ENCODE data around the gene INS.
"Not testable (repeated sequence)": the region's sequence is repeated elsewhere in the genome, so short reads cannot be mapped to it uniquely, and the experiment has no call there.

The INS gene

DNA sequence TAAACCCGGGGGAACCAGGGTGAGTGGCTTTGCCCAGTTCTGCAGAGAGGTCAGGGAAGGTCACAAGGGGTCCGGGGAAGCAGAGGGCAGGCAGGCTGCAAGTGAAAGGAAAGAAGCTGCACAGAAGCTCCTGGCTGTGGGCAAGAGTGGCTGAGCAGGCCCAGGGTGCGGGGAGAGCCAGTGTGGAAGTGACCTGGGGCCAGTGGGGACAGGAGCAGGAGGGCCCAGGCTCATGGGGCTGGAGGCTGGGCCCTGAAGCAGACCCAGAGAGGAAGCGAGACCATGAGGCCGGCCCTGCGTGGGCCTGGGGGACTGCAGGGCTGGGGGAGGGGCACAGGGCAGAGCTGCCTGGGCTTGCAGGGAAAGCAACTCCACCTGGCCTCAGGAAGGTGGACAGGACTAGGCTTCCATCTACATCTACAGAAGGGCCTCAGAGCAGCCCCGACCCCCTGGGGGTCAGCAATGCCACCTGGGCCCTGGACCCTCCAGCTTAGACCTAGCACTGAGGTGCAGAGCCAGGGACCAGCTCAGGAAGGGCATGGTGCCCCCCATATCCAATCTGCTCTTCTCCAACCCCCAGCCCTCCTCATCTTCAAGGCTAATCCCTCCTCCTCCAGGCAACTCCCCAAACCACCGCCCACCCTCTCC lies 33.4 kb downstream of the INS start:
- Histone ChIP-seq H3K4me3 (ENCODE audit: low read length) (no peak overlapping the region), H3K27me3 (ENCODE audit: control insufficient read depth, low read length) (no peaks in the 10 kb centered on the region), H4K20me1 (ENCODE audit: control insufficient read depth, insufficient read depth, low read depth, low read length) (no peaks in the 10 kb centered on the region), H3K36me3 (ENCODE audit: control insufficient read depth, low read length) (no peaks in the 10 kb centered on the region), H3K4me1 (ENCODE audit: control insufficient read depth, low read length) (no peaks in the 10 kb centered on the region), H3K9me2 (replicated peaks; ENCODE audit: control insufficient read depth, low read length) (no peaks in the 10 kb centered on the region), H3K79me2 (ENCODE audit: control insufficient read depth, low read length) (no peaks in the 10 kb centered on the region), H3K27ac (ENCODE audit: low read depth, low read length) (no peak overlapping the region), H3K9me3 (ENCODE audit: control insufficient read depth, insufficient read depth, low read length) (no peaks in the 10 kb centered on the region), H3F3A (ENCODE audit: control insufficient read depth, insufficient read depth) (no peaks in the 10 kb centered on the region), H3K4me2 (ENCODE audit: low read length) (no peak overlapping the region)
- TF ChIP-seq, protein P1, sequence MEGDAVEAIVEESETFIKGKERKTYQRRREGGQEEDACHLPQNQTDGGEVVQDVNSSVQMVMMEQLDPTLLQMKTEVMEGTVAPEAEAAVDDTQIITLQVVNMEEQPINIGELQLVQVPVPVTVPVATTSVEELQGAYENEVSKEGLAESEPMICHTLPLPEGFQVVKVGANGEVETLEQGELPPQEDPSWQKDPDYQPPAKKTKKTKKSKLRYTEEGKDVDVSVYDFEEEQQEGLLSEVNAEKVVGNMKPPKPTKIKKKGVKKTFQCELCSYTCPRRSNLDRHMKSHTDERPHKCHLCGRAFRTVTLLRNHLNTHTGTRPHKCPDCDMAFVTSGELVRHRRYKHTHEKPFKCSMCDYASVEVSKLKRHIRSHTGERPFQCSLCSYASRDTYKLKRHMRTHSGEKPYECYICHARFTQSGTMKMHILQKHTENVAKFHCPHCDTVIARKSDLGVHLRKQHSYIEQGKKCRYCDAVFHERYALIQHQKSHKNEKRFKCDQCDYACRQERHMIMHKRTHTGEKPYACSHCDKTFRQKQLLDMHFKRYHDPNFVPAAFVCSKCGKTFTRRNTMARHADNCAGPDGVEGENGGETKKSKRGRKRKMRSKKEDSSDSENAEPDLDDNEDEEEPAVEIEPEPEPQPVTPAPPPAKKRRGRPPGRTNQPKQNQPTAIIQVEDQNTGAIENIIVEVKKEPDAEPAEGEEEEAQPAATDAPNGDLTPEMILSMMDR (IDR thresholded peaks at IDR 0.05; ENCODE audit: low read depth, low read length, poor library complexity, severe bottlenecking) = no peak
- no peak for TF ChIP-seq EZH2phosphoT487 (IDR thresholded peaks at IDR 0.05; ENCODE audit: borderline replicate concordance, low read length)

DNA sequence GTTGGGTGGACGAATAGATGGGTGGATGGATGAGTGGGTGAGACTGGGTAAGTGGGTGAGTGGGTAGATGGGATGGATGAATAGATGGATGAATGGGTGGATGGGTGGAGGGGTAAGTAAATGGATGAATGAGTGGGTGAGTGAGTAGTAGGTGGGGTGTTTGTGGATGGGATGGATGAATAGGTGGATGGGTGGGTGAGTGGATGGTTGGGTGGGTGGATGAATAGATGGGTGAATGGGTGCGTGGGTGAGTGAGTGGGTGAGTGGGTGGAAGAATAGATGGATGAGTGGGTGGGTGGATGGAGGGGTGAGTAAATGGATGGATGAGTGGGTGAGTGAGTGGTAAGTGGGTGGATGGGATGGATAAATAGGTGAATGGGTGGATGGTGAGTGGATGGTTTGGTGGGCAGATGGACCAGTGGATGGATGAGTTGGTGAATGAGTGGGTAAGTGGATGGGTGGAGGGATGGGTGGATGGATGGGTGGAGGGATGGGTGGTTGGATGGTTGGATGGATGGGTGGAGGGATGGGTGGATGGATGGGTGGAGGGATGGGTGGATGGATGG lies 34.4 kb downstream of the INS start:
- no peak for TF ChIP-seq EZH2phosphoT487 (IDR thresholded peaks at IDR 0.05; ENCODE audit: borderline replicate concordance, low read length)
- TF ChIP-seq, protein P1 (IDR thresholded peaks at IDR 0.05; ENCODE audit: low read depth, low read length, poor library complexity, severe bottlenecking) = no peak
- no peak overlapping the region for H3K4me3 ChIP-seq (ENCODE audit: low read length)
- no peak overlapping the region for H3K4me2 ChIP-seq (ENCODE audit: low read length)
- H4K20me1 ChIP-seq (ENCODE audit: control insufficient read depth, insufficient read depth, low read depth, low read length) = no peaks in the 10 kb centered on the region
- H3K9me2 ChIP-seq (replicated peaks; ENCODE audit: control insufficient read depth, low read length) = no peaks in the 10 kb centered on the region
- no peaks in the 10 kb centered on the region for H3K4me1 ChIP-seq (ENCODE audit: control insufficient read depth, low read length)
- H3K27me3 ChIP-seq (ENCODE audit: control insufficient read depth, low read length) = no peaks in the 10 kb centered on the region
- no peak overlapping the region for H3K27ac ChIP-seq (ENCODE audit: low read depth, low read length)
- H3K36me3 ChIP-seq (ENCODE audit: control insufficient read depth, low read length) = no peaks in the 10 kb centered on the region
- no peaks in the 10 kb centered on the region for H3F3A ChIP-seq (ENCODE audit: control insufficient read depth, insufficient read depth)
- no peaks in the 10 kb centered on the region for H3K9me3 ChIP-seq (ENCODE audit: control insufficient read depth, insufficient read depth, low read length)
- no peaks in the 10 kb centered on the region for H3K79me2 ChIP-seq (ENCODE audit: control insufficient read depth, low read length)

DNA sequence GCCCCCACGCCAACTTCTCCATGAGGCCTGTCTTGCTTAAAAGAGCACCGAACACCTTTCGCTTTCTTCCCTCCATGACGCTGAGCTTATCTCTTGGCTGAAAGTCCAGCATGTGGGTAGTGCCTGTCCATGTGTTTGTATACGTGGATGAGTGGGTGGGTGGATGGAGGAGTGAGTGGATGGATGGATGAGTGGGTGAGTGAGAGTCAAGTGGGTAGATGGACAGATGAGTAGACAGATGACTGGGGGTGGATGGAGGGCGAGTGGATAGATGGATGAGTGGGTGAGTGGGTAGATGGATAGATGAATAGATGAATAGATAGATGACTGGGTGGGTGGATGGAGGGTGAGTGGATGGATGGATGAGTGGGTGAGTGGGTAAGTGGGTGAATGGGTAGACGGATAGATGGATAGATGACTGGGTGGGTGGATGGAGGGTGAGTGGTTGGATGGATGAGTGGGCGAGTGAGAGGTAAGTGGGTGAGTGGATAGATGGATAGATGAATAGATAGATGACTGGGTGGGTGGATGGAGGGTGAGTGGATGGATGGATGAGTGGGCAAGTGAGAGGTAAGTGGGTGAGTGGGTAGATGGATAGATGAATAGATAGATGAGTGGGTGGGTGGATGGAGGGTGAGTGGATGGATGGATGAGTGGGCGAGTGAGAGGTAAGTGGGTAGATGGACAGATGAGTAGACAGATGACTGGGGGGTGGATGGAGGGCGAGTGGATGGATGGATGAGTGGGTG lies 36.1 kb downstream of the INS start:
- not testable (repeated sequence) for H3K9me3 ChIP-seq (ENCODE audit: control insufficient read depth, insufficient read depth, low read length); H3K36me3 ChIP-seq (ENCODE audit: control insufficient read depth, low read length); H3K4me1 ChIP-seq (ENCODE audit: control insufficient read depth, low read length); H3F3A ChIP-seq (ENCODE audit: control insufficient read depth, insufficient read depth); H3K4me2 ChIP-seq (ENCODE audit: low read length); H4K20me1 ChIP-seq (ENCODE audit: control insufficient read depth, insufficient read depth, low read depth, low read length); H3K27ac ChIP-seq (ENCODE audit: low read depth, low read length); H3K9me2 ChIP-seq (replicated peaks; ENCODE audit: control insufficient read depth, low read length); H3K27me3 ChIP-seq (ENCODE audit: control insufficient read depth, low read length); H3K4me3 ChIP-seq (ENCODE audit: low read length); H3K79me2 ChIP-seq (ENCODE audit: control insufficient read depth, low read length)

DNA sequence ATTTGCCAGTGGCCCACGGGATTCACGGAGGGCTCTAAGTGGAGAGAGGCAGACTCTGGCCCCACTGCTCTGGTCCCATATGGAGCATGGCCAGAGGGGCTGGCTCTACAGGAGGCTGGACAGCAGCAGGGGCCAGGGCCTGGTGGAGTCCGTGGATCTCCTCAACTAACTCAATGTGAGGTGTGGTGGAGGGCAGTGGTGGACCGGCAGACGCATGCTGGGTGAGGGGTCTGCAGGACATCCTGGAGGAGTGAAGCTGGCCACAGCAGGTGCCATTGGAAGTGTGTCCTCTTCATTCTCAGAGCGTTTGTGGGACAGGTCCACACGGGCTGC lies 37.4 kb downstream of the INS start:
- Histone ChIP-seq H3F3A (ENCODE audit: control insufficient read depth, insufficient read depth) (no peaks in the 10 kb centered on the region), H4K20me1 (ENCODE audit: control insufficient read depth, insufficient read depth, low read depth, low read length) (no peaks in the 10 kb centered on the region), H3K9me2 (replicated peaks; ENCODE audit: control insufficient read depth, low read length) (no peaks in the 10 kb centered on the region), H3K9me3 (ENCODE audit: control insufficient read depth, insufficient read depth, low read length) (no peaks in the 10 kb centered on the region), H3K4me3 (ENCODE audit: low read length) (no peak overlapping the region), H3K27me3 (ENCODE audit: control insufficient read depth, low read length) (peaks cover 1% of the 10 kb centered on the region; the same call in 1 of the 2 replicates), H3K4me1 (ENCODE audit: control insufficient read depth, low read length) (no peaks in the 10 kb centered on the region), H3K27ac (ENCODE audit: low read depth, low read length) (no peak overlapping the region), H3K79me2 (ENCODE audit: control insufficient read depth, low read length) (no peaks in the 10 kb centered on the region), H3K36me3 (ENCODE audit: control insufficient read depth, low read length) (no peaks in the 10 kb centered on the region), H3K4me2 (ENCODE audit: low read length) (no peak overlapping the region)
- no peak for TF ChIP-seq EZH2phosphoT487 (IDR thresholded peaks at IDR 0.05; ENCODE audit: borderline replicate concordance, low read length)
- TF ChIP-seq, protein P1 (IDR thresholded peaks at IDR 0.05; ENCODE audit: low read depth, low read length, poor library complexity, severe bottlenecking) = no peak
